ENCODE results near the gene PALMD.

Gene PALMD

GRCh38 chr1:99647490-99647889 lies 1.6 kb downstream of the PALMD start:
- Histone ChIP-seq H3K4me3 (ENCODE audit: low read depth, low read length) (no peak overlapping the region), H3K27me3 (ENCODE audit: control insufficient read depth, insufficient read depth, low read length) (no peaks in the 10 kb centered on the region), H3K9ac (ENCODE audit: low read depth, low read length) (no peak overlapping the region), H3K9me3 (ENCODE audit: control insufficient read depth, insufficient read depth, low read length) (no peaks in the 10 kb centered on the region), H3K4me1 (ENCODE audit: control insufficient read depth, insufficient read depth, low read length) (peaks cover 48% of the 10 kb centered on the region), H3K27ac (ENCODE audit: low read depth, low read length) (no peak overlapping the region), H3K36me3 (ENCODE audit: control insufficient read depth, insufficient read depth, low read length) (no peaks in the 10 kb centered on the region)

DNA sequence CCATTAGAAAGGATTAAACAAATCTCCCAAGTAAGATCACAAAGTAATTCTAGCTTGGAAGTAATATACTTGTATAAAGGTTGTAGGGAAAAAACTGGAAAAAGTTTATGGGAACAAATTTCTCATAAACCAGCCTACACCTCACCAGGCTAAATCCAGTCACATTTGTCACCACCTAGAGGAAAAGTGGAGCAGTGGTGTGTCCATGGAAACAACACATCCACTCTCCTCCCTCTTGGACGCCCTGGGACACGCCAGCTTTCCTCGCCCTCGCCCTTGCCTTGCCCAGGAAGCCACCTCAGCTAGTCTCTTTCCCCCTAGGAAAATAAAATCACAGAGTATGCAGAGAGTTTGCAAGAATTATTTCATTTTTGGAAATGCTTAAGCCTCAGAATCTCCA lies 2.2 kb downstream of the PALMD start:
- no peaks in the 10 kb centered on the region for H3K9me3 ChIP-seq (ENCODE audit: control insufficient read depth, insufficient read depth, low read length)
- peaks cover 53% of the 10 kb centered on the region for H3K4me1 ChIP-seq (ENCODE audit: control insufficient read depth, insufficient read depth, low read length)
- H3K36me3 ChIP-seq (ENCODE audit: control insufficient read depth, insufficient read depth, low read length), result no peaks in the 10 kb centered on the region
- no peak overlapping the region for H3K4me3 ChIP-seq (ENCODE audit: low read depth, low read length)
- H3K9ac ChIP-seq (ENCODE audit: low read depth, low read length), result no peak overlapping the region
- H3K27ac ChIP-seq (ENCODE audit: low read depth, low read length), result no peak overlapping the region
- no peaks in the 10 kb centered on the region for H3K27me3 ChIP-seq (ENCODE audit: control insufficient read depth, insufficient read depth, low read length)

GRCh38 chr1:99650030-99650429 lies 4.1 kb downstream of the PALMD start:
- no peak overlapping the region for H3K27ac ChIP-seq (ENCODE audit: low read depth, low read length)
- H3K9ac ChIP-seq (ENCODE audit: low read depth, low read length), result no peak overlapping the region
- no peaks in the 10 kb centered on the region for H3K9me3 ChIP-seq (ENCODE audit: control insufficient read depth, insufficient read depth, low read length)
- H3K4me3 ChIP-seq (ENCODE audit: low read depth, low read length), result no peak overlapping the region
- peaks cover 57% of the 10 kb centered on the region for H3K4me1 ChIP-seq (ENCODE audit: control insufficient read depth, insufficient read depth, low read length)
- no peaks in the 10 kb centered on the region for H3K36me3 ChIP-seq (ENCODE audit: control insufficient read depth, insufficient read depth, low read length)
- H3K27me3 ChIP-seq (ENCODE audit: control insufficient read depth, insufficient read depth, low read length), result no peaks in the 10 kb centered on the region

GRCh38 chr1:99650773-99651437 lies 5.0 kb downstream of the PALMD start:
- H3K27ac ChIP-seq (ENCODE audit: low read depth, low read length), result no peak overlapping the region
- H3K4me3 ChIP-seq (ENCODE audit: low read depth, low read length), result no peak overlapping the region
- H3K9me3 ChIP-seq (ENCODE audit: control insufficient read depth, insufficient read depth, low read length), result no peaks in the 10 kb centered on the region
- peaks cover 49% of the 10 kb centered on the region for H3K4me1 ChIP-seq (ENCODE audit: control insufficient read depth, insufficient read depth, low read length)
- H3K36me3 ChIP-seq (ENCODE audit: control insufficient read depth, insufficient read depth, low read length), result no peaks in the 10 kb centered on the region
- H3K27me3 ChIP-seq (ENCODE audit: control insufficient read depth, insufficient read depth, low read length), result no peaks in the 10 kb centered on the region
- no peak overlapping the region for H3K9ac ChIP-seq (ENCODE audit: low read depth, low read length)

GRCh38 chr1:99652881-99653281 lies 7.0 kb downstream of the PALMD start:
- no peak overlapping the region for H3K27ac ChIP-seq (ENCODE audit: low read depth, low read length)
- H3K9me3 ChIP-seq (ENCODE audit: control insufficient read depth, insufficient read depth, low read length), result no peaks in the 10 kb centered on the region
- no peak overlapping the region for H3K9ac ChIP-seq (ENCODE audit: low read depth, low read length)
- H3K36me3 ChIP-seq (ENCODE audit: control insufficient read depth, insufficient read depth, low read length), result no peaks in the 10 kb centered on the region
- no peak overlapping the region for H3K4me3 ChIP-seq (ENCODE audit: low read depth, low read length)
- H3K4me1 ChIP-seq (ENCODE audit: control insufficient read depth, insufficient read depth, low read length), result peaks cover 29% of the 10 kb centered on the region
- no peaks in the 10 kb centered on the region for H3K27me3 ChIP-seq (ENCODE audit: control insufficient read depth, insufficient read depth, low read length)

DNA sequence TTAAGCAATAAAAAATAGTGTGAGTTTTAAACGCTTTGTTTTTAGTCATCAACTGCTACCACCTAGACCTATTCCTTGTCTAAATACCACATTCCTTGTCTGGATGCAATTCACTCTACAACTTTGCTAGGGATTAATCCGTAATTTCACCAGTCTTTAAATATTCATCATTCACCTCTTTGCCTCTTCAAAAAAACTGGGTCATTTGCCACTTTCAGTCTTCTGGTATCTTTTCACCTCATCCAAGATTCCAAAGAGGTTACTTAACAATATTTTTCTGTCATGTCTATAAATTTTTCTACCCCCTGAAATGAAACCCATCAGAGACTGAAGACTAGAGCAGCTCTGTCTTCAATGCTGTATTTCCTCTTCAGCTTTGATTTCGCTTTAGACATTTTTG lies 9.5 kb downstream of the PALMD start:
- Histone ChIP-seq H3K36me3 (ENCODE audit: control insufficient read depth, insufficient read depth, low read length) (no peaks in the 10 kb centered on the region), H3K27me3 (ENCODE audit: control insufficient read depth, insufficient read depth, low read length) (no peaks in the 10 kb centered on the region), H3K9ac (ENCODE audit: low read depth, low read length) (no peak overlapping the region), H3K4me1 (ENCODE audit: control insufficient read depth, insufficient read depth, low read length) (peaks cover 17% of the 10 kb centered on the region), H3K27ac (ENCODE audit: low read depth, low read length) (no peak overlapping the region), H3K4me3 (ENCODE audit: low read depth, low read length) (no peak overlapping the region), H3K9me3 (ENCODE audit: control insufficient read depth, insufficient read depth, low read length) (no peaks in the 10 kb centered on the region)

GRCh38 chr1:99656701-99657100 lies 10.8 kb downstream of the PALMD start:
- H3K4me1 ChIP-seq (ENCODE audit: control insufficient read depth, insufficient read depth, low read length), result peaks cover 9% of the 10 kb centered on the region
- no peaks in the 10 kb centered on the region for H3K36me3 ChIP-seq (ENCODE audit: control insufficient read depth, insufficient read depth, low read length)
- no peaks in the 10 kb centered on the region for H3K27me3 ChIP-seq (ENCODE audit: control insufficient read depth, insufficient read depth, low read length)
- H3K4me3 ChIP-seq (ENCODE audit: low read depth, low read length), result no peak overlapping the region
- no peaks in the 10 kb centered on the region for H3K9me3 ChIP-seq (ENCODE audit: control insufficient read depth, insufficient read depth, low read length)
- no peak overlapping the region for H3K27ac ChIP-seq (ENCODE audit: low read depth, low read length)
- no peak overlapping the region for H3K9ac ChIP-seq (ENCODE audit: low read depth, low read length)

DNA sequence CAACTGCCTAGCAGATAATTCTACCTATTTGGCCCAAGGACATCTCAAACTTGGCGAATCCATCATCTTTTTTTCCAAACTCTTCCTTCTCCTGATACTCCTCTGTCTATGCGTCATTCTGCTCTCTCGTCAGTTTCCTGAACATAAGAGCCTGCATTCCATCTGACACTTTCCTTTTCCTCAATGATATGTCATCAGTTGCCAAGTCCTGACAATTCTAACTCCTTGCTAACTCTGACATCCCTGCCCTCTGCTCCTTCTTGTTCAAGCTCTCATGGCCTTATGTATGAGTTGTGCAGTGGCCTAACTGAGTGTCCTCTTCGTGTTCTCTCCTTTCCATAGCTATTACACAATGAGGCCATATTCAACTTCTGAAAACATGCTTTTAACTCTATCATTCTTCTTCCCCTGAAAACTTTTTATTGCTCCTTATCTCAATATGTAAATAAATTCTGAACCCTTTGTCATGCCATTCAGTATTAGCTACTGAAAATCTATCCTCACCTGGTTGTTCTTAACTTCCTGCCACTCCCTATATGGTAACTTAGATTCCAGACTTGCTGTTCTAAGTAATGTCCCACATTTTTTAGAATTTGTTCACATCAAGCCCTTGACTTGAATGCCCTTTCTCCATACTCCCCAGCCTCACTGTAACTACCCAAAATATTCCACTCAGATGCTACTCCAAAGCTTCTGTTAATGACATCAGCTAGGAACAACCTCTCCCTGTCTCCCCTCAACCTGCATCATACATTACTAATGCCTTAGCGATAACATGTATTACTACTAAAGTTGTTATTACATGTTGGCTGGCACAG lies 11.5 kb downstream of the PALMD start:
- Histone ChIP-seq H3K4me3 (ENCODE audit: low read depth, low read length) (no peak overlapping the region), H3K27ac (ENCODE audit: low read depth, low read length) (no peak overlapping the region), H3K9me3 (ENCODE audit: control insufficient read depth, insufficient read depth, low read length) (no peaks in the 10 kb centered on the region), H3K36me3 (ENCODE audit: control insufficient read depth, insufficient read depth, low read length) (no peaks in the 10 kb centered on the region), H3K27me3 (ENCODE audit: control insufficient read depth, insufficient read depth, low read length) (no peaks in the 10 kb centered on the region), H3K4me1 (ENCODE audit: control insufficient read depth, insufficient read depth, low read length) (peaks cover 11% of the 10 kb centered on the region), H3K9ac (ENCODE audit: low read depth, low read length) (no peak overlapping the region)

DNA sequence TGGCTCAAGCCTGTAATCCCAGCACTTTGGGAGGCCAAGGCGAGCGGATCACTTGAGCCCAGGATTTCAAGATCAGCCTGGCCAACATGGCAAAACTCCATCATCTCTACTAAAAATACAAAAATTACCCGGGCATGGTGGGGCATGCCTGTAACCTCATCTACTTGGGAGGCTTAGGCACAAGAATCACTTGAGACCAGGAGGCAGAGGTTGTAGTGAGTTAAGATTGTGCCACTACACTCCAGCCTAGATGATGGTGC lies 12.0 kb downstream of the PALMD start:
- no peak overlapping the region for H3K4me3 ChIP-seq (ENCODE audit: low read depth, low read length)
- no peak overlapping the region for H3K9ac ChIP-seq (ENCODE audit: low read depth, low read length)

DNA sequence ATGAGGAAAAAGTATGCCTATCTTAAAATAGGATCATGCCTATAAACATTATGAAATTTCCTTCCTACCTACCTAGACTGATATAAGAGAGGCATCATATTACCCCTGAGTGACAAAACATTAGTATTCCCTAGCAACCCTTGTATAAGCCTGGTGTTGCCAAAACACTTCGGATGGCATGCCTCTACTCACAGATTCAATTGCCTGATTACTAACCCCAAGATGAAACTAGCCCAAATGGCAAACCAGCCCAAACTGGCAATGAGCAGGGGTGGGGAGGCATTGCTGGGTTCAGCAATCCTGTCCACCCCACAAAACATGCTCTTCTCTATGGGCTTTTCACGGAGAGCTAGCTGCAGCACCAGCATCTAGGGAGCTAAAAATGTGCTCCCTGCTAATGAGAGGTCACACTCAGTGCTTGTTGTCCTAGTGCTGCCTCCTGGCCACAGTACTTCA lies 13.9 kb downstream of the PALMD start:
- no peak overlapping the region for H3K9ac ChIP-seq (ENCODE audit: low read depth, low read length)
- no peak overlapping the region for H3K4me3 ChIP-seq (ENCODE audit: low read depth, low read length)
- no peaks in the 10 kb centered on the region for H3K9me3 ChIP-seq (ENCODE audit: control insufficient read depth, insufficient read depth, low read length)
- no peaks in the 10 kb centered on the region for H3K27me3 ChIP-seq (ENCODE audit: control insufficient read depth, insufficient read depth, low read length)
- H3K4me1 ChIP-seq (ENCODE audit: control insufficient read depth, insufficient read depth, low read length), result peaks cover 2% of the 10 kb centered on the region; the same call in 1 of the 2 replicates
- H3K27ac ChIP-seq (ENCODE audit: low read depth, low read length), result no peak overlapping the region
- no peaks in the 10 kb centered on the region for H3K36me3 ChIP-seq (ENCODE audit: control insufficient read depth, insufficient read depth, low read length)

More for the DNA sequence above, 12.0 kb downstream of the PALMD start:
- Histone ChIP-seq H3K9me3 (ENCODE audit: control insufficient read depth, insufficient read depth, low read length) (no peaks in the 10 kb centered on the region), H3K4me1 (ENCODE audit: control insufficient read depth, insufficient read depth, low read length) (peaks cover 9% of the 10 kb centered on the region), H3K27me3 (ENCODE audit: control insufficient read depth, insufficient read depth, low read length) (no peaks in the 10 kb centered on the region), H3K36me3 (ENCODE audit: control insufficient read depth, insufficient read depth, low read length) (no peaks in the 10 kb centered on the region), H3K27ac (ENCODE audit: low read depth, low read length) (no peak overlapping the region)

DNA sequence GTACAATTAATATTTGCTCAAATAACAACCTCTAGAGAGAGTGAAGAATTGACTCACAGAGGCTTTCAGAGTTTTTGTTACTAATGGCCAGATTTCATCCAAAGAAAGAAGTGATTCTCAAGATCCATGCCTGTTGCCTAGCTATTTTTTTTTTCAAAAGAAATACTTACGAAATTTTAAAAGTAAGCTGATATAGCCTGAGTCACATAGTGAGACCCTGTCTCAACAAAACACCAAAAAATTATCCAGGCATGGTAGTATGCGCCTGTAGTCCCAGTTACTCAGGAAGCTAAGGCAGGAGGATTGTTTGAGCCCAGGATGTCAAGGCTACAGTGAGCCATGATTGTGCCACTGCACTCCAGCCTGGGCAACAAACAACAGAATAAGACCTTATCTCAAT lies 14.6 kb downstream of the PALMD start:
- Histone ChIP-seq H3K9me3 (ENCODE audit: control insufficient read depth, insufficient read depth, low read length) (no peaks in the 10 kb centered on the region), H3K9ac (ENCODE audit: low read depth, low read length) (no peak overlapping the region), H3K4me3 (ENCODE audit: low read depth, low read length) (no peak overlapping the region), H3K36me3 (ENCODE audit: control insufficient read depth, insufficient read depth, low read length) (no peaks in the 10 kb centered on the region), H3K4me1 (ENCODE audit: control insufficient read depth, insufficient read depth, low read length) (peaks cover 2% of the 10 kb centered on the region; the same call in 1 of the 2 replicates), H3K27me3 (ENCODE audit: control insufficient read depth, insufficient read depth, low read length) (no peaks in the 10 kb centered on the region), H3K27ac (ENCODE audit: low read depth, low read length) (no peak overlapping the region)
